Trophoblast cell (in vitro differentiated cells and primary cell): Measurements from ENCODE around the gene BAG5.

Experiments
- DNase-seq, 2 donors: peaks; one replicate each; pipeline ENCODE4 v3.0.0-alpha.2; 2016
- H2AFZ ChIP-seq: 2 replicates; pipeline ENCODE4 v1.6.1; 2013; ENCODE audit warnings: low read length, moderate library complexity, mild to moderate bottlenecking; ENCODE audit not compliant: insufficient read depth, poor library complexity
- H2AK5ac ChIP-seq: 2 replicates; pipeline ENCODE4 v1.6.1; 2013; ENCODE audit warnings: mild to moderate bottlenecking, low read length
- H2BK120ac ChIP-seq: 2 replicates; pipeline ENCODE4 v1.6.1; 2013; ENCODE audit warnings: low read length, mild to moderate bottlenecking, moderate library complexity; ENCODE audit not compliant: insufficient read depth, poor library complexity
- H2BK12ac ChIP-seq: 2 replicates; pipeline ENCODE4 v1.6.1; 2013; ENCODE audit warnings: mild to moderate bottlenecking, low read length, moderate library complexity
- H2BK5ac ChIP-seq: 2 replicates; pipeline ENCODE4 v1.6.1; 2013; ENCODE audit warnings: low read length, low read depth, moderate library complexity, mild to moderate bottlenecking; ENCODE audit not compliant: poor library complexity
- H3K14ac ChIP-seq: 2 replicates; pipeline ENCODE4 v1.6.1; 2013; ENCODE audit warnings: mild to moderate bottlenecking, low read length
- H3K18ac ChIP-seq: 2 replicates; pipeline ENCODE4 v1.6.1; 2013; ENCODE audit warnings: mild to moderate bottlenecking, low read length
- H3K23ac ChIP-seq: 2 replicates; pipeline ENCODE4 v1.6.1; 2013; ENCODE audit warnings: low read length
- H3K27ac ChIP-seq: 2 replicates; pipeline ENCODE4 v1.5.1; 2013; ENCODE audit warnings: low read depth, mild to moderate bottlenecking, inconsistent platforms, low read length, moderate library complexity
- H3K27me3 ChIP-seq: 2 replicates; pipeline ENCODE4 v1.6.1; 2013; ENCODE audit warnings: inconsistent platforms, mild to moderate bottlenecking, low read length, moderate library complexity; ENCODE audit not compliant: insufficient read depth
- H3K36me3 ChIP-seq, 2 experiments: 1 replicate in 1 of 2; 2 replicates in 1 of 2; pipeline ENCODE4 v1.6.1; 2013; ENCODE audit warnings: low read length in 2 of 2, mild to moderate bottlenecking in 2 of 2, moderate library complexity in 1 of 2; ENCODE audit not compliant: insufficient read depth in 2 of 2, control insufficient read depth in 1 of 2
- H3K4ac ChIP-seq: 2 replicates; pipeline ENCODE4 v1.6.1; 2013; ENCODE audit warnings: low read depth, mild to moderate bottlenecking, low read length, moderate library complexity
- H3K4me1 ChIP-seq, 2 experiments: 1 replicate in 1 of 2; 2 replicates in 1 of 2; pipeline ENCODE4 v1.6.1; 2013; ENCODE audit warnings: low read length in 2 of 2, mild to moderate bottlenecking in 2 of 2, moderate library complexity in 1 of 2; ENCODE audit not compliant: insufficient read depth in 2 of 2, control insufficient read depth in 1 of 2
- H3K4me2 ChIP-seq: 2 replicates; pipeline ENCODE4 v1.6.1; 2013; ENCODE audit warnings: inconsistent platforms, mild to moderate bottlenecking, low read length, moderate library complexity
- H3K4me3 ChIP-seq: 2 replicates; pipeline ENCODE4 v1.5.1; 2013; ENCODE audit warnings: mild to moderate bottlenecking, low read depth, low read length, inconsistent platforms
- H3K79me1 ChIP-seq: one replicate; pipeline ENCODE4 v1.6.1; 2013; ENCODE audit warnings: low read length
- H3K79me2 ChIP-seq: 2 replicates; pipeline ENCODE4 v1.6.1; 2013; ENCODE audit warnings: low read length, mild to moderate bottlenecking; ENCODE audit not compliant: control insufficient read depth, insufficient read depth, poor library complexity
- H3K9ac ChIP-seq: 2 replicates; pipeline ENCODE4 v1.6.1; 2013; ENCODE audit warnings: mild to moderate bottlenecking, low read length
- H3K9me3 ChIP-seq: 2 replicates; pipeline ENCODE4 v1.6.1; 2013; ENCODE audit warnings: low read depth, mild to moderate bottlenecking, control low read depth, inconsistent platforms, low read length; ENCODE audit not compliant: insufficient read depth
- H4K12ac ChIP-seq: 2 replicates; pipeline ENCODE4 v1.6.1; 2013; ENCODE audit warnings: low read depth, mild to moderate bottlenecking, low read length, moderate library complexity
- H4K8ac ChIP-seq: 2 replicates; pipeline ENCODE4 v1.6.1; 2013; ENCODE audit warnings: low read depth, mild to moderate bottlenecking, low read length, moderate library complexity
- H4K91ac ChIP-seq: one replicate; pipeline ENCODE4 v1.6.1; 2013; ENCODE audit warnings: low read depth, mild to moderate bottlenecking, low read length, moderate library complexity
- WGBS: extraction: QIAGEN DNeasy Blood & Tissue Kit; methylation state at CpG from one replicate; pipeline ENCODE4 v1.1.7; 2013; ENCODE audit warnings: missing lambda C conversion rate; ENCODE audit not compliant: insufficient read length, insufficient coverage; ENCODE audit errors: extremely low coverage; 5-methylcytosine and 5-hydroxymethylcytosine counted together

The BAG5 gene

GRCh38 chr14:103543721-103544387 lies 18.6 kb downstream of the BAG5 start:
- Histone ChIP-seq H3K4me1 (peaks cover 7 to 9% of the 10 kb centered on the region in 2 experiments), H4K8ac (no peak overlapping the region), H3K14ac (no peak overlapping the region), H3K79me2 (no peaks in the 10 kb centered on the region), H2BK120ac (no peak overlapping the region), H3K4ac (no peak overlapping the region), H3K4me3 (no peak overlapping the region), H2BK12ac (no peak overlapping the region), H3K18ac (no peak overlapping the region), H4K12ac (no peak overlapping the region), H3K27me3 (no peaks in the 10 kb centered on the region), H3K9ac (no peak overlapping the region), H4K91ac (no peak overlapping the region), H2AK5ac (no peak overlapping the region), H3K27ac (no peak overlapping the region), H3K79me1 (no peaks in the 10 kb centered on the region), H3K9me3 (no peaks in the 10 kb centered on the region), H3K23ac (no peak overlapping the region), H3K36me3 (no peaks in the 10 kb centered on the region), H2AFZ (no peak overlapping the region), H3K4me2 (no peak overlapping the region), H2BK5ac (no peak overlapping the region)
- WGBS = no CpG with 5 or more reads among the region's 19 CpGs
- DNase-seq = no peak

GRCh38 chr14:103543140-103543539 lies 19.3 kb downstream of the BAG5 start:
- no CpG with 5 or more reads among the region's 10 CpGs for WGBS
- Histone ChIP-seq H3K79me1 (no peaks in the 10 kb centered on the region), H3K9me3 (no peaks in the 10 kb centered on the region)

GRCh38 chr14:103542605-103543088 lies 19.8 kb downstream of the BAG5 start:
- Histone ChIP-seq H2AK5ac (no peak overlapping the region), H3K4me2 (peak overlapping the region; percentile 21), H3K14ac (no peak overlapping the region), H3K18ac (no peak overlapping the region), H4K91ac (peak overlapping the region; percentile 41), H3K9me3 (no peaks in the 10 kb centered on the region), H2BK120ac (no peak overlapping the region), H3K4me3 (no peak overlapping the region), H3K27ac (no peak overlapping the region), H4K12ac (no peak overlapping the region), H4K8ac (peak overlapping the region; percentile 37), H3K4ac (no peak overlapping the region), H2AFZ (peak overlapping the region; percentile 21), H3K79me2 (no peaks in the 10 kb centered on the region), H3K9ac (no peak overlapping the region), H2BK12ac (no peak overlapping the region), H3K36me3 (no peaks in the 10 kb centered on the region), H3K27me3 (no peaks in the 10 kb centered on the region), H2BK5ac (no peak overlapping the region), H3K79me1 (no peaks in the 10 kb centered on the region), H3K4me1 (peaks cover 7 to 9% of the 10 kb centered on the region in 2 experiments), H3K23ac (no peak overlapping the region)
- no CpG with 5 or more reads among the region's 18 CpGs for WGBS
- DNase-seq = no peak

More at GRCh38 chr14:103543140-103543539, 19.3 kb downstream of the BAG5 start:
- H4K12ac ChIP-seq = no peak overlapping the region
- no peak overlapping the region for H3K4me3 ChIP-seq
- no peaks in the 10 kb centered on the region for H3K36me3 ChIP-seq
- H2BK5ac ChIP-seq = no peak overlapping the region
- no peak overlapping the region for H4K91ac ChIP-seq
- no peaks in the 10 kb centered on the region for H3K79me2 ChIP-seq
- no peak overlapping the region for H2BK120ac ChIP-seq
- no peak overlapping the region for H3K27ac ChIP-seq
- H2BK12ac ChIP-seq = no peak overlapping the region
- no peak overlapping the region for H3K9ac ChIP-seq
- H3K18ac ChIP-seq = no peak overlapping the region
- H4K8ac ChIP-seq = peak overlapping the region; percentile 35
- no peak overlapping the region for H3K14ac ChIP-seq
- no peak overlapping the region for H2AFZ ChIP-seq
- no peaks in the 10 kb centered on the region for H3K27me3 ChIP-seq
- no peak for DNase-seq
- peaks cover 7 to 9% of the 10 kb centered on the region in 2 experiments for H3K4me1 ChIP-seq
- H3K4ac ChIP-seq = no peak overlapping the region
- H2AK5ac ChIP-seq = no peak overlapping the region
- H3K4me2 ChIP-seq = peak overlapping the region; percentile 21
- H3K23ac ChIP-seq = no peak overlapping the region

- Histone ChIP-seq H3K23ac (no peak overlapping the region), H3K14ac (no peak overlapping the region), H3K4ac (no peak overlapping the region), H3K79me2 (no peaks in the 10 kb centered on the region), H3K27me3 (no peaks in the 10 kb centered on the region), H2AFZ (no peak overlapping the region), H3K4me1 (peaks cover 7 to 9% of the 10 kb centered on the region in 2 experiments), H3K4me2 (peak overlapping the region; percentile 21), H4K8ac (peak overlapping the region; percentile 2), H3K18ac (no peak overlapping the region), H4K12ac (no peak overlapping the region), H2BK5ac (no peak overlapping the region), H3K9me3 (no peaks in the 10 kb centered on the region), H3K4me3 (no peak overlapping the region), H3K79me1 (no peaks in the 10 kb centered on the region), H3K27ac (no peak overlapping the region), H4K91ac (peak overlapping the region; percentile 41), H3K36me3 (no peaks in the 10 kb centered on the region), H3K9ac (no peak overlapping the region), H2BK12ac (no peak overlapping the region), H2AK5ac (no peak overlapping the region), H2BK120ac (no peak overlapping the region)
- DNase-seq = no peak
- WGBS = no CpG with 5 or more reads among the region's 33 CpGs
Measured at GRCh38 chr14:103541709-103542604, 20.5 kb downstream of the BAG5 start.
